Ammon's horn (tissue), 1 donor: ENCODE data around the gene HAGH.
"Not testable (repeated sequence)": the region's sequence is repeated elsewhere in the genome, so short reads cannot be mapped to it uniquely, and the experiment has no call there.

ENCODE experiments used
- DNase-seq: peaks from one replicate; pipeline ENCODE4 v3.0.0-alpha.2; 2016; ENCODE audit warnings: low spot score

Gene HAGH

GRCh38 chr16:1810106-1810505 lies 16.5 kb downstream of the HAGH start:
- no peak for DNase-seq

- DNase-seq: no peak
Measured at GRCh38 chr16:1809281-1809801, 17.3 kb downstream of the HAGH start.

GRCh38 chr16:1808691-1809090 lies 17.9 kb downstream of the HAGH start:
- no peak for DNase-seq

- DNase-seq: no peak
Measured at GRCh38 chr16:1807626-1808025, 19.0 kb downstream of the HAGH start.

GRCh38 chr16:1800701-1801100 lies 25.9 kb downstream of the HAGH start:
- DNase-seq: no peak

- not testable (repeated sequence) for DNase-seq
Measured at GRCh38 chr16:1799263-1799662, 27.4 kb downstream of the HAGH start.

- no peak for DNase-seq
Measured at GRCh38 chr16:1794908-1795666, 31.5 kb downstream of the HAGH start.

GRCh38 chr16:1794221-1794871 lies 32.3 kb downstream of the HAGH start:
- no peak for DNase-seq

- DNase-seq: no peak
Measured at GRCh38 chr16:1793578-1794220, 32.9 kb downstream of the HAGH start, which contains the start of gene IGFALS. TSS of gene IGFALS (minus strand) at chr16:1793705. CDS start at chr16:1793652, 53 bp downstream.

- no peak for DNase-seq
Measured at GRCh38 chr16:1792836-1793577, 33.6 kb downstream of the HAGH start.

- DNase-seq: no peak
Measured at GRCh38 chr16:1791943-1792812, 34.4 kb downstream of the HAGH start.

- DNase-seq: no peak
Measured at GRCh38 chr16:1791256-1791942, 35.2 kb downstream of the HAGH start.

GRCh38 chr16:1790611-1791255 lies 35.9 kb downstream of the HAGH start:
- DNase-seq: no peak

- no peak for DNase-seq
Measured at GRCh38 chr16:1790261-1790610, 36.4 kb downstream of the HAGH start.

- no peak for DNase-seq
Measured at GRCh38 chr16:1789643-1790045, 37.0 kb downstream of the HAGH start.

- no peak for DNase-seq
Measured at GRCh38 chr16:1788708-1789100, 37.9 kb downstream of the HAGH start.

- no peak for DNase-seq
Measured at GRCh38 chr16:1788095-1788707, 38.4 kb downstream of the HAGH start.

- no peak for DNase-seq
Measured at GRCh38 chr16:1787322-1788094, 39.1 kb downstream of the HAGH start.

GRCh38 chr16:1787056-1787321 lies 39.6 kb downstream of the HAGH start:
- no peak for DNase-seq
